ENCODE measurements around the gene TROAP. TPM values are rescaled to one million over a fixed set of nuclear protein-coding genes. Genes with fewer than 3 reads are reported as not detected.
A peak's percentile ranks its signal among the peaks of the same experiment; 100 is the strongest.
"Not testable (repeated sequence)": the region's sequence is repeated elsewhere in the genome, so short reads cannot be mapped to it uniquely, and the experiment has no call there.

TROAP gene
- total and polyA plus RNA-seq, 9 donors: 6.9 to 18.2 (median 12.1) TPM

DNA sequence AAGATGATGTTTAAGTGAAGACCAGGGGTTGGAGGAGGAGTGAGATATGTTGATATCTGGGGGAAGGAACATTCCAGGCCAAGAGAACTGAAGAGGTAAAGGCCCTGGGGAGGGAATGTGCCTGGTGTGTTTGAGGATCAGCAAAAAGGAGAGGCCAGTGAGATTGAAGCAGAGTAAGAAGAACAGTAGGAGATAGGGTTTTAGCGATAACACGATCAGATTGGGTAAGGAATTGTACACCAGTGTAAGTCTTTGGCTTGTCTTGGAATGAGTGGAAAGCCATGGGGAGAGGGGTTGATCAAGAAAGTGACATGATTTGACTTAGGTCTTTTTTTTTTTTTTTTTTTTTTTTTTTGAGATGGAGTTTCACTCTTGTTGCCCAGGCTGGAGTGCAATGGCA, 4.8 kb downstream of the TROAP start:
- DNase-seq: no peak
- WGBS (ENCODE audit: insufficient coverage): no CpG with 5 or more reads among the region's 2 CpGs
- Histone ChIP-seq H3K4me1 (ENCODE audit: control insufficient read depth, insufficient read depth, low read length) (peaks cover 27% of the 10 kb centered on the region), H3K4me3 (ENCODE audit: low read length) (no peak overlapping the region), H3K9me3 (replicated peaks; ENCODE audit: control insufficient read depth, low read depth, low read length) (no peaks in the 10 kb centered on the region), H3K36me3 (ENCODE audit: control insufficient read depth, insufficient read depth, low read length) (peaks cover 33% of the 10 kb centered on the region), H3K27me3 (ENCODE audit: control insufficient read depth, insufficient read depth, low read length) (peaks cover 18% of the 10 kb centered on the region), H3K27ac (ENCODE audit: low read length) (no peak overlapping the region)

DNA sequence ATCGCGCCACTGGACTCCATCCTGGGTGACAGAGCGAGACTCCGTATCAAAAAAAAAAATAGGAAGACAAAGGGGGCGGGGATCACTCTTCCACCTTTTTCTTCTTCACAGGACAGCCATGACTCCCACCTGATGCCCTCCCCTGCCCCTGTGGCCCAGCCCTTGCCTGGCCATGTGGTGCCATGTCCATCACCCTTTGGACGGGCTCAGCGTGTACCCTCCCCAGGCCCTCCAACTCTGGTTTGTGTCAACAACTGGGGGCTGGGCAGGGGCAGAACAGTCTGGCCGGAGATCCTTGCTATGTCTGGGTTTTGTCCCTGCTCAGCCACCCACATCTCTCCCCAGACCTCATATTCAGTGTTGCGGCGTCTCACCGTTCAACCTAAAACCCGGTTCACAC, 5.8 kb downstream of the TROAP start:
- H3K27ac ChIP-seq (ENCODE audit: low read length): no peak overlapping the region
- no peaks in the 10 kb centered on the region for H3K9me3 ChIP-seq (replicated peaks; ENCODE audit: control insufficient read depth, low read depth, low read length)
- H3K4me3 ChIP-seq (ENCODE audit: low read length): no peak overlapping the region
- no peak for DNase-seq
- H3K27me3 ChIP-seq (ENCODE audit: control insufficient read depth, insufficient read depth, low read length): peaks cover 27% of the 10 kb centered on the region
- H3K4me1 ChIP-seq (ENCODE audit: control insufficient read depth, insufficient read depth, low read length): peaks cover 27% of the 10 kb centered on the region
- peaks cover 33% of the 10 kb centered on the region for H3K36me3 ChIP-seq (ENCODE audit: control insufficient read depth, insufficient read depth, low read length)
- 95% methylated on average over 8 of the region's 12 CpGs for WGBS (ENCODE audit: insufficient coverage)

DNA sequence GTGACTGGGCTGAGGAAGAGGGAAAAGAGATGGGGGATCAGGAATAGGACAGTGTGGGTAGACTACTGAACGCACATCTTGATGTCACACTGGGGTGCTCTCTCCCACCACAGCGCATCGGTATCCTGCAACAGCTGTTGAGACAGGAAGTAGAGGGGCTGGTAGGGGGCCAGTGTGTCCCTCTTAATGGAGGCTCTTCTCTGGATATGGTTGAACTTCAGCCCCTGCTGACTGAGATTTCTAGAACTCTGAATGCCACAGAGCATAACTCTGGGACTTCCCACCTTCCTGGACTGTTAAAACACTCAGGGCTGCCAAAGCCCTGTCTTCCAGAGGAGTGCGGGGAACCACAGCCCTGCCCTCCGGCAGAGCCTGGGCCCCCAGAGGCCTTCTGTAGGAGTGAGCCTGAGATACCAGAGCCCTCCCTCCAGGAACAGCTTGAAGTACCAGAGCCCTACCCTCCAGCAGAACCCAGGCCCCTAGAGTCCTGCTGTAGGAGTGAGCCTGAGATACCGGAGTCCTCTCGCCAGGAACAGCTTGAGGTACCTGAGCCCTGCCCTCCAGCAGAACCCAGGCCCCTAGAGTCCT, 7.1 kb downstream of the TROAP start:
- Histone ChIP-seq H3K36me3 (ENCODE audit: control insufficient read depth, insufficient read depth, low read length) (peaks cover 33% of the 10 kb centered on the region), H3K9me3 (replicated peaks; ENCODE audit: control insufficient read depth, low read depth, low read length) (no peaks in the 10 kb centered on the region), H3K4me3 (ENCODE audit: low read length) (no peak overlapping the region), H3K4me1 (ENCODE audit: control insufficient read depth, insufficient read depth, low read length) (peaks cover 25% of the 10 kb centered on the region), H3K27ac (ENCODE audit: low read length) (no peak overlapping the region), H3K27me3 (ENCODE audit: control insufficient read depth, insufficient read depth, low read length) (peaks cover 40% of the 10 kb centered on the region)
- DNase-seq: no peak
- 80% methylated on average over 2 of the region's 7 CpGs for WGBS (ENCODE audit: insufficient coverage)

DNA sequence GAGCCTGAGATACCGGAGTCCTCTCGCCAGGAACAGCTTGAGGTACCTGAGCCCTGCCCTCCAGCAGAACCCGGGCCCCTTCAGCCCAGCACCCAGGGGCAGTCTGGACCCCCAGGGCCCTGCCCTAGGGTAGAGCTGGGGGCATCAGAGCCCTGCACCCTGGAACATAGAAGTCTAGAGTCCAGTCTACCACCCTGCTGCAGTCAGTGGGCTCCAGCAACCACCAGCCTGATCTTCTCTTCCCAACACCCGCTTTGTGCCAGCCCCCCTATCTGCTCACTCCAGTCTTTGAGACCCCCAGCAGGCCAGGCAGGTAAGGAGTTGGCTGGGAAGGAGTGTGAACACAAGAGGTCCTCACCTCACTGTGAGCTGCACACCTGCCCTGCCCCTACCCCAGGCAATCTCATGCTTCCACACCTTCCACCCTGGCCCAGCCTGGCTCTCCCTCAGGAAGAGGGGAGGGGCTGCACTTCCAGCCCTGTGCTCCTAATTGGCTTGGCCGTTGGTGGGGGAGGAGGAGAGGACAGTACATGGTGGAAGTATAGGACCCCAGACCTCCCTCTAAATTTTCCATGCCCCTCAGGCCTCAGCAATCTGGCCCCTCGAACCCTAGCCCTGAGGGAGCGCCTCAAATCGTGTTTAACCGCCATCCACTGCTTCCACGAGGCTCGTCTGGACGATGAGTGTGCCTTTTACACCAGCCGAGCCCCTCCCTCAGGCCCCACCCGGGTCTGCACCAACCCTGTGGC, 7.8 kb downstream of the TROAP start:
- Histone ChIP-seq H3K27ac (ENCODE audit: low read length) (no peak overlapping the region), H3K4me1 (ENCODE audit: control insufficient read depth, insufficient read depth, low read length) (peaks cover 25% of the 10 kb centered on the region), H3K27me3 (ENCODE audit: control insufficient read depth, insufficient read depth, low read length) (peaks cover 47% of the 10 kb centered on the region), H3K9me3 (replicated peaks; ENCODE audit: control insufficient read depth, low read depth, low read length) (no peaks in the 10 kb centered on the region), H3K4me3 (ENCODE audit: low read length) (no peak overlapping the region), H3K36me3 (ENCODE audit: control insufficient read depth, insufficient read depth, low read length) (peaks cover 28% of the 10 kb centered on the region)
- DNase-seq: peak; percentile 3
- 75% methylated on average over 8 of the region's 14 CpGs for WGBS (ENCODE audit: insufficient coverage)

DNA sequence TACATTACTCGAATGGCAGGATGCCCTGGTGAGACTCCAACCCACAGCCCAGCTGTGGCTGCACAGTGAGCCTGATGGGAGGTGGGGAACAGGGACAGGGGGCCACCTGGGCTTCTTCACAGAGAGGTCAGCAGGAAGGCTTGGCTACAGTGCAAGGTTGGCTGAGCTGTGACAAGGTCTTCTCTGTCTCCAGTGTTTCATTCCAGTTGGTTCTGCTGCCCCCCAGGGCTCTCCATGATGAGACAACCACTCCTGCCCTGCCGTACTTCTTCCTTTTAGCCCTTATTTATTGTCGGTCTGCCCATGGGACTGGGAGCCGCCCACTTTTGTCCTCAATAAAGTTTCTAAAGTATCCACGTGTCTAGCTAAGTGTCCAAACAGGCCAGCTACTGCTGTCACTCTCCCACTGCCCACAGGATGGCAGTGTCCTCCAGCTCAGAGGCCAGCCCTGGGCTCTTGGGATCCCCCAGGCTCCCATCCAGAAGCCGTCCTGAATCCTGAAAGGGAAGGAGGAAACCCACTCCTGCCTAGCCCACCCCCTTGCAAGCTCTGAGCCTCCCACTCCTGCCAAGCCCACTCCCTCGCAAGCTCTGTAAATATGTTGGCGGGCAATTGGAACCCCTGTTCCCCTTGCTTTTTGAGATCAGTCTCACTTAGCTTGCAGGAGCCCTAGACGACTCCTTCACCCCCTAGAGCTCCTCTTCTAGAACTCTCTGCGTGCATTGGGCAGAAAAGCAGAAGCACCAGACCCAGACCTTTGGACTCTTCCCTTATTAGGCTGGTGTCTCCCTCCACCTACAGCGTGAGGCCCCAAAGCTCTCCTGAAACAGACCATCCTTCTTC, 8.5 kb downstream of the TROAP start:
- peak; percentile 85 for DNase-seq
- H3K9me3 ChIP-seq (replicated peaks; ENCODE audit: control insufficient read depth, low read depth, low read length): no peaks in the 10 kb centered on the region
- peaks cover 20% of the 10 kb centered on the region for H3K36me3 ChIP-seq (ENCODE audit: control insufficient read depth, insufficient read depth, low read length)
- 23% methylated on average over 9 of the region's 11 CpGs for WGBS (ENCODE audit: insufficient coverage)
- H3K4me3 ChIP-seq (ENCODE audit: low read length): no peak overlapping the region
- peaks cover 55% of the 10 kb centered on the region for H3K27me3 ChIP-seq (ENCODE audit: control insufficient read depth, insufficient read depth, low read length)
- no peak overlapping the region for H3K27ac ChIP-seq (ENCODE audit: low read length)
- peaks cover 27% of the 10 kb centered on the region for H3K4me1 ChIP-seq (ENCODE audit: control insufficient read depth, insufficient read depth, low read length)

DNA sequence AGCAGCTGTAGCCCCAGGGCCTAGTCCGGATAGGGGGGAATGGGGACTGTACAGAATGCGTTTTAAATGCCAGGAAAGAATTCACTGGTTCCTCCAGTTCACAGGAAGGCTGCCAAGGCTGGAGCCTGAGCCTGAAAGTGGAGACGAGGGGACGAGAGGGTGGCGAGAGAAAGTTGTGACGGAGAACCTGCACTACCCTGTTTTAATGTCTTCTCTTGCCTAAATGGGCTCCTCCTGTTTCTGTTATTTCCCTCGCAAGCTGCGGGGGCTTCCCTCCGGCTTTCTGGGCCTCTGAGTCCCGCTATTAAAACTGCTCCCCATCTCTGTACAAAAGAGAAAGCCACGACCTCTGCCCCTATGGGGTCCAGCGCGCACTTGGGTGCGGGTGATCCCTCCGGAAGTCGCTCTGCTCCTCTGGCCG, 9.4 kb downstream of the TROAP start:
- no peak overlapping the region for H3K4me3 ChIP-seq (ENCODE audit: low read length)
- no peak overlapping the region for H3K27ac ChIP-seq (ENCODE audit: low read length)
- WGBS (ENCODE audit: insufficient coverage): 18% methylated on average over 6 of the region's 17 CpGs
- H3K27me3 ChIP-seq (ENCODE audit: control insufficient read depth, insufficient read depth, low read length): peaks cover 64% of the 10 kb centered on the region
- H3K36me3 ChIP-seq (ENCODE audit: control insufficient read depth, insufficient read depth, low read length): peaks cover 12% of the 10 kb centered on the region
- no peaks in the 10 kb centered on the region for H3K9me3 ChIP-seq (replicated peaks; ENCODE audit: control insufficient read depth, low read depth, low read length)
- H3K4me1 ChIP-seq (ENCODE audit: control insufficient read depth, insufficient read depth, low read length): peaks cover 34% of the 10 kb centered on the region
- DNase-seq: peak; percentile 46

DNA sequence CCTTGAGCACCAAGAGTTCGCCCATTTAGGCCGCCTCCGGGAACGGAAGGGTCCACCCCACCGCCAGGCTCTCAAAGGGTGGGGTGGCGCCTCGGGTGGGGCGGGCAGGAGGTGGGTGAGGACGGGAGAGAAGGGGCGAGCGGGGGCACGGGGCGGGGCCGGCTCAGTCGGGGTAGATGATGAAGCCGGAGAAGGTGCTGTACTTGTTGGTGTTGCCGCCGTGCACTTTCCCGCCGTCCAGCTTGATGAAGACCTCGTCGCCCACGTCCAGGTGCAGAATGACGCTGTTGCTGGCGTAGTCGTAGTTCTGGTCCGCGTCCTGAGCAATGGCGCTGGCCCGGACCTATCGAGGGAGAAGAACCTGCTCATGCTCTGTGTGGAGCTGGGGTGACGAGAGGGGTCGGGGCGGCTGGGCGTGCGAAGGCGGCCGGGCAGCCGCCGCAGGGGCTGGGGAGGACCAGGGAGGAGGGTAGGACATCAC, 9.9 kb downstream of the TROAP start:
- no peak for DNase-seq
- no peak overlapping the region for H3K4me3 ChIP-seq (ENCODE audit: low read length)
- H3K27me3 ChIP-seq (ENCODE audit: control insufficient read depth, insufficient read depth, low read length): peaks cover 68% of the 10 kb centered on the region
- H3K9me3 ChIP-seq (replicated peaks; ENCODE audit: control insufficient read depth, low read depth, low read length): no peaks in the 10 kb centered on the region
- H3K36me3 ChIP-seq (ENCODE audit: control insufficient read depth, insufficient read depth, low read length): peaks cover 12% of the 10 kb centered on the region
- H3K27ac ChIP-seq (ENCODE audit: low read length): no peak overlapping the region
- 7% methylated on average over 34 of the region's 40 CpGs for WGBS (ENCODE audit: insufficient coverage)
- H3K4me1 ChIP-seq (ENCODE audit: control insufficient read depth, insufficient read depth, low read length): peaks cover 38% of the 10 kb centered on the region

DNA sequence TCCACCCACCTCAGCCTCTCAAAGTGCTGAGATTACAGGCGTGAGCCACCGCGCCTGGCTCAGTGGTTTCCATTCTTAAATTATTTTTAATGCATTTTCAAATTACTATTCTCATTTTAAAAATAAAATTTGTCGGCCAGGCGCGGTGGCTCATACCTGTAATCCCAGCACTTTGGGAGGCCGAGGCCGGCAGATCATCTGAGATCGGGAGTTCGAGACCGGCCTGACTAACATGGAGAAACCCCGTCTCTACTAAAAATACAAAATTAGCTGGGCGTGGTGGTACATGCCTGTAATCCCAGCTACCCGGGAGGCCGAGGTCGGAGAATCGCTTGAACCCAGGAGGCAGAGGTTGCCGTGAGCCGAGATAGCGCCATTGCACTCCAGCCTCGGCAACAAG, 10.7 kb downstream of the TROAP start:
- not testable (repeated sequence) for H3K4me3 ChIP-seq (ENCODE audit: low read length); DNase-seq; H3K9me3 ChIP-seq (replicated peaks; ENCODE audit: control insufficient read depth, low read depth, low read length); H3K27ac ChIP-seq (ENCODE audit: low read length)
- peaks cover 12% of the 10 kb centered on the region for H3K36me3 ChIP-seq (ENCODE audit: control insufficient read depth, insufficient read depth, low read length)
- peaks cover 38% of the 10 kb centered on the region for H3K4me1 ChIP-seq (ENCODE audit: control insufficient read depth, insufficient read depth, low read length)
- WGBS (ENCODE audit: insufficient coverage): 43% methylated on average over 9 of the region's 21 CpGs
- peaks cover 77% of the 10 kb centered on the region for H3K27me3 ChIP-seq (ENCODE audit: control insufficient read depth, insufficient read depth, low read length)

DNA sequence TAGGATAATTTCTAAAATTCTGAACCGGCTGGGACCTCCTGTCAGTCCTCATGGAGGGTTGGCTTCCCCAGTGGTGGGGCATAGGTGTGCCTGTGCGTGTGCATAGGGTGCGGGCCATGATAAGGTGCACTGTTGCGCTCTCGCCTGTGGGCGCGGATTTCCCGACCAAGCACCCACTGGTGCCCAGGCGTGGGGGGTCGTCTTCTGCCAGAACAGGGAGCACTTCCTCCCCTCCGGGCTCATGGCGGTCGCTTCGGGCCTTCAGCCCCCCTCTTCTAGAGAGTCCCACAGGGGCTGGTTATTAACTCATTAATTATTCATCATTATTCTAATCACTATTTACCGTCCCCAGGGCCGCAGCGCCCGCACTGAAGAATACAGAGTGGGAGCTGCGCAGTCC, 11.2 kb downstream of the TROAP start:
- H3K27me3 ChIP-seq (ENCODE audit: control insufficient read depth, insufficient read depth, low read length): peaks cover 81% of the 10 kb centered on the region
- H3K4me1 ChIP-seq (ENCODE audit: control insufficient read depth, insufficient read depth, low read length): peaks cover 38% of the 10 kb centered on the region
- DNase-seq: no peak
- H3K36me3 ChIP-seq (ENCODE audit: control insufficient read depth, insufficient read depth, low read length): peaks cover 8% of the 10 kb centered on the region
- no peak overlapping the region for H3K27ac ChIP-seq (ENCODE audit: low read length)
- no peak overlapping the region for H3K4me3 ChIP-seq (ENCODE audit: low read length)
- no peaks in the 10 kb centered on the region for H3K9me3 ChIP-seq (replicated peaks; ENCODE audit: control insufficient read depth, low read depth, low read length)
- WGBS (ENCODE audit: insufficient coverage): 23% methylated on average over 16 of the region's 19 CpGs

DNA sequence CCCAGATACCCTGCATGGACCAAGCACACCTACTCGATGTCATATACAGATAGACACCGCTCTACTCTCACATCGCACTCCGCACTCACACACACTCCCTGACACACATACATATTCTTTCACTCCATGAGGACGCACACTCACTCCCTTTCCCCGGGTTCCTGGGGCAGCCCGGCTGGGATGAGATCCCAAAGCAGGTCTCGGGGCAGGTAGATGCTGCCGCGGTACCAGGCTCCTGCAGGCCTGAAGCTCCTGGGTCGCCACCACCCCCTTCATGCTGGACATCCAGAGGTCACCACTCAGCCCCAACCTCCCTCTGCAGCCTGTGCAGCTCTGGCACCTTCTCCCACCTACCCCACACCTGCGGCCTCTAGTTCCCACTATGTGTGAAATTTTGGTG, 11.6 kb downstream of the TROAP start:
- no peak for DNase-seq
- Histone ChIP-seq H3K9me3 (replicated peaks; ENCODE audit: control insufficient read depth, low read depth, low read length) (no peaks in the 10 kb centered on the region), H3K4me1 (ENCODE audit: control insufficient read depth, insufficient read depth, low read length) (peaks cover 42% of the 10 kb centered on the region), H3K27me3 (ENCODE audit: control insufficient read depth, insufficient read depth, low read length) (peaks cover 86% of the 10 kb centered on the region), H3K36me3 (ENCODE audit: control insufficient read depth, insufficient read depth, low read length) (peaks cover 7% of the 10 kb centered on the region), H3K27ac (ENCODE audit: low read length) (no peak overlapping the region), H3K4me3 (ENCODE audit: low read length) (no peak overlapping the region)
- WGBS (ENCODE audit: insufficient coverage): 39% methylated on average over 11 of the region's 12 CpGs
